Lung (tissue), 12 donors: ENCODE data around the gene FGFR2. TPM values are rescaled to one million over a fixed set of nuclear protein-coding genes. Genes with fewer than 3 reads are reported as not detected.

Experiments
- ATAC-seq: fragments of 200-7000 bp; cut with Tn5 transposase; one replicate; pipeline ENCODE4 v1.9.1; 2020; ENCODE audit warnings: moderate number of reproducible peaks; ENCODE audit not compliant: insufficient read depth, low FRiP score
- DNase-seq, 3 donors: peaks; one replicate each; pipeline ENCODE4 v3.0.0-alpha.2; 2013 to 2017
- H3K27ac ChIP-seq, 2 donors: one replicate each; pipeline ENCODE4 v1.5.1; 2013; ENCODE audit warnings: mild to moderate bottlenecking in 2 of 2, moderate library complexity in 2 of 2, control low read depth in 1 of 2, inconsistent platforms in 1 of 2, low read depth in 1 of 2, low read length in 1 of 2
- H3K27me3 ChIP-seq, 3 donors: one replicate each; pipeline ENCODE4 v1.5.1; 2013; ENCODE audit warnings: low read length in 2 of 3; ENCODE audit not compliant: control insufficient read depth in 3 of 3, insufficient read depth in 3 of 3
- H3K36me3 ChIP-seq, 4 donors: one replicate each; pipeline ENCODE4 v1.5.1; 2013; ENCODE audit warnings: low read length in 4 of 4, mild to moderate bottlenecking in 1 of 4, moderate library complexity in 1 of 4; ENCODE audit not compliant: control insufficient read depth in 4 of 4, insufficient read depth in 4 of 4
- H3K4me1 ChIP-seq, 5 donors: one replicate each; pipeline ENCODE4 v1.5.1; 2013; ENCODE audit warnings: low read length in 5 of 5, mild to moderate bottlenecking in 2 of 5, moderate library complexity in 1 of 5; ENCODE audit not compliant: control insufficient read depth in 5 of 5, insufficient read depth in 5 of 5
- H3K4me3 ChIP-seq: one replicate; pipeline ENCODE4 v1.5.1; 2013; ENCODE audit warnings: mild to moderate bottlenecking, control low read depth, moderate library complexity
- H3K9ac ChIP-seq, 2 donors: one replicate each; pipeline ENCODE4 v1.5.1; 2013; ENCODE audit warnings: low read length in 2 of 2, control low read depth in 1 of 2; ENCODE audit not compliant: insufficient read depth in 1 of 2
- H3K9me3 ChIP-seq, 4 donors: one replicate each; pipeline ENCODE4 v1.5.1; 2013; ENCODE audit warnings: low read length in 3 of 4, mild to moderate bottlenecking in 1 of 4, moderate library complexity in 1 of 4; ENCODE audit not compliant: control insufficient read depth in 4 of 4, insufficient read depth in 3 of 4
- WGBS, 2 donors: extraction: QIAGEN DNeasy Blood & Tissue Kit; methylation state at CpG; one replicate each; pipeline ENCODE4 v1.1.7; 2013; 5-methylcytosine and 5-hydroxymethylcytosine counted together
- polyA plus RNA-seq, 2 donors: library from polyadenylated mRNA; stranded (reverse); fragments of 200-250 nt; gene quantifications; one replicate each; pipeline ENCODE4 v1.2.1, GENCODE V29; 2013
- total RNA-seq, 2 donors: library from RNA; depleted of rRNA in 1 of 2; stranded (reverse); fragments of >200 nt in 1 of 2; gene quantifications; one replicate each; pipeline ENCODE4 v1.2.1, GENCODE V29; 2014 to 2021
- TF ChIP-seq, protein P1 (sequence below): IDR thresholded peaks from 2 replicates; pipeline ENCODE4 v1.5.1; 2012; ENCODE audit warnings: mild to moderate bottlenecking; ENCODE audit errors: control extremely low read depth, extremely low read depth
- donor health status: control.
- donor health status: control.
- donor health status: Bipolar disorder and iron deficiency.
- donor health status: healthy.
- donor health status: DM: yes; HTN: yes; CAD: no.

The FGFR2 gene
- total and polyA plus RNA-seq, 4 donors, result 11.4 to 230 (median 41.7) TPM

DNA sequence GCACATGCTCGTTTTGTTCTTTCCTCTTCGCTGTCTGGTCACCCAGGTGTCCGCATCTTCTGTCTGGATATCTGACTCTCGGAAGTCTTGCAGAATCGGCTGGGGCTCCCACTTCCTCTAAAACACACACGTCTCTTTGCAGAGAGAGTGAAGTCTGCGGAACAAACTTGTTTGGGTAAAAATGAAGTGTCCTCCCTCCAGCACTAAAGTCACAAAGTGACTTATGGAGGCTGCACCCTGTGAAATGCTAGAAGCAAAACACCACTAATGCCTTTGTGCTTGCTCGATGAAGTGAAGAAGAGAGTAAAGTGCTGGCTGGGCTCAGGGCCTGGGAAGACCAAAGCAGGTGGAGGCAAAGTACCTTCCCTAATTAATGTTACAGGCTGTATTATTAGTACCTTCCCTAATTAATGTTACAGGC is 71.4 kb downstream of the FGFR2 start:
- ATAC-seq (no peak), DNase-seq (no peak)
- TF ChIP-seq, protein P1, sequence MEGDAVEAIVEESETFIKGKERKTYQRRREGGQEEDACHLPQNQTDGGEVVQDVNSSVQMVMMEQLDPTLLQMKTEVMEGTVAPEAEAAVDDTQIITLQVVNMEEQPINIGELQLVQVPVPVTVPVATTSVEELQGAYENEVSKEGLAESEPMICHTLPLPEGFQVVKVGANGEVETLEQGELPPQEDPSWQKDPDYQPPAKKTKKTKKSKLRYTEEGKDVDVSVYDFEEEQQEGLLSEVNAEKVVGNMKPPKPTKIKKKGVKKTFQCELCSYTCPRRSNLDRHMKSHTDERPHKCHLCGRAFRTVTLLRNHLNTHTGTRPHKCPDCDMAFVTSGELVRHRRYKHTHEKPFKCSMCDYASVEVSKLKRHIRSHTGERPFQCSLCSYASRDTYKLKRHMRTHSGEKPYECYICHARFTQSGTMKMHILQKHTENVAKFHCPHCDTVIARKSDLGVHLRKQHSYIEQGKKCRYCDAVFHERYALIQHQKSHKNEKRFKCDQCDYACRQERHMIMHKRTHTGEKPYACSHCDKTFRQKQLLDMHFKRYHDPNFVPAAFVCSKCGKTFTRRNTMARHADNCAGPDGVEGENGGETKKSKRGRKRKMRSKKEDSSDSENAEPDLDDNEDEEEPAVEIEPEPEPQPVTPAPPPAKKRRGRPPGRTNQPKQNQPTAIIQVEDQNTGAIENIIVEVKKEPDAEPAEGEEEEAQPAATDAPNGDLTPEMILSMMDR, result no peak
- Histone ChIP-seq H3K9ac (no peak overlapping the region), H3K36me3 (peaks cover 0 to 13% (median 5%) of the 10 kb centered on the region in 4 donors), H3K4me3 (no peak overlapping the region), H3K4me1 (peaks cover 0 to 39% (median 18%) of the 10 kb centered on the region in 5 donors), H3K27ac (no peak overlapping the region), H3K9me3 (peaks cover 0 to 2% (median 0%) of the 10 kb centered on the region in 4 donors), H3K27me3 (no peaks in the 10 kb centered on the region)
- WGBS, 2 donors, result 26 to 49% methylated on average over 8 of the region's 8 CpGs

GRCh38 chr10:121526135-121526790 is 72.0 kb downstream of the FGFR2 start:
- H3K27ac ChIP-seq, result no peak overlapping the region
- no peak overlapping the region for H3K4me3 ChIP-seq
- ATAC-seq (no peak), DNase-seq (no peak)
- H3K36me3 ChIP-seq, result peaks cover 0 to 9% (median 3%) of the 10 kb centered on the region in 4 donors
- H3K9ac ChIP-seq, result peak overlapping the region in 1 of 2 donors; percentile 2
- TF ChIP-seq, protein P1, result no peak
- H3K9me3 ChIP-seq, result peaks cover 0 to 2% (median 0%) of the 10 kb centered on the region in 4 donors
- WGBS, 2 donors, result 70 to 81% methylated on average over 11 of the region's 11 CpGs
- H3K4me1 ChIP-seq, result peaks cover 0 to 36% (median 14%) of the 10 kb centered on the region in 5 donors
- H3K27me3 ChIP-seq, result no peaks in the 10 kb centered on the region

DNA sequence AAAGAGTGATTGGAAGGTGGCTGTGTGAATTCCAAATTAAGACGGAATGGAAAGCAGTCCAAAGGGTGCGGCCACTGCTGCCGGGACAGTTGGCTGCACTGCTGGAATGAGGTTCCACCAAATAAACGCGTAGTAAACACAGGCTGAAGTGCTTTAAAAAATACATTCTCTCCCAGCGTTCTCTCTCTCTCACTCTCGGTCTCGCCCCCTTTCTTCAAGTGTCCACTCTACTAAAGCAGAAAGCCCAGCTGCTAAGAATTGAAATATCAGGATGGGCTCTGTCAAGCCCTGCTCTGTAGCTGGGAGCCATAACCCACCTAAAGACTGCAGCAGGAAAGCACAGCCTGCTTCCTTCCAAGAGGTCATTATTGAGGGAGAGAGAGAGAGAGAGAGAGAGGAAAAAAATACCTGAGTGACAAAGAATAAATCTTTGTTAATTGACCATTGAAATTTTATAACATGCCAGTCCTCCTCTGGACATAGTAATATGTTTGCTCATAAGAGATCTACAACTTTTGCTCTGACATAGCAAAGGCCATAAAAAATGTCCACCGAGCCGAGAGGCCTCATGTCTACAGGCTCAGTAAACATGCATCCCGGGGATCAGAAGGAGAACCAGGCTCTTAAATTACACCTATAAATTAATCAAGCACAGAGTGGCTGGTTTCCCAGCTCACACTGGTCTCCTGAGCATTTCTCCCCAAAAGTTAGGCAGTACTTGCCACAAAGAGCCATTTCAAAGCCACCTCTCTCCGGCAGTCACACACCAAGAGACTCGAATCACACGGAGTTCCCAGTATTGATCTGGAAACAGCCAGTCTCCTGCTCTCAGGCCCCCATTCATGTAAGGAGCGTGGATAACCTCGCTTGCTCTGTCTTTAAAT is 72.8 kb downstream of the FGFR2 start:
- peak overlapping the region in 1 of 2 donors; percentile 1 for H3K27ac ChIP-seq
- H3K4me3 ChIP-seq, result no peak overlapping the region
- ATAC-seq, result no peak
- H3K4me1 ChIP-seq, result peaks cover 0 to 34% (median 12%) of the 10 kb centered on the region in 5 donors
- peak; percentile 47 to 64 (median 53) for DNase-seq
- TF ChIP-seq, protein P1, result no peak
- WGBS, 2 donors, result 72 to 81% methylated on average over 16 of the region's 16 CpGs
- H3K9ac ChIP-seq, result peak overlapping the region in 1 of 2 donors; percentile 2
- peaks cover 0 to 11% (median 4%) of the 10 kb centered on the region in 4 donors for H3K36me3 ChIP-seq
- no peaks in the 10 kb centered on the region for H3K27me3 ChIP-seq
- H3K9me3 ChIP-seq, result peaks cover 0 to 2% (median 0%) of the 10 kb centered on the region in 4 donors
